ENCODE measurements around the gene HESX1. TPM values are rescaled to one million over a fixed set of nuclear protein-coding genes. Genes with fewer than 3 reads are reported as not detected.
A peak's percentile ranks its signal among the peaks of the same experiment; 100 is the strongest.

Gene HESX1
- total and polyA plus RNA-seq, 9 donors = 0.23 to 1.4 (median 0.88) TPM; not detected in 1

DNA sequence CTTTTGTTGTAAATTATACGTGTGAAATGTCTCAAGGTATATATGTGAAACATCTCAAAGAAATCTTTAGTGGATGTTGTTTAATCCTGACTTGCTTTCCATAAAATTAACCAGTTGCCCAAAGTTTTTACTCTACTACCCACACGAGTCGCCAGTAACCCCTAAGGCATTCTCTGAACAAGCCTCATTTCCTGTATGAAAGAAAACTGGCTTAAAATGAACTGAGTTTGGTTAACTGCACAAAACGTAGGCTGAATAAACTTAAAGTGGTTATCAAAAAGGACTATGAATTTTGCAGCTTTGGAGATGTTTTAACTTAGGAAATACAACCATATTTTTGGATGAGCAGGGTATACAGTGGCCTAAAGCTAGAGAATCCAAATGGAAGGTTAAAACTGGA is 25.1 kb upstream of the HESX1 start:
- Histone ChIP-seq H3K9me3 (no peaks in the 10 kb centered on the region), H3K27me3 (no peaks in the 10 kb centered on the region), H3K27ac (no peak overlapping the region), H3K4me1 (ENCODE audit: insufficient read depth) (peaks cover 2% of the 10 kb centered on the region), H3K36me3 (no peaks in the 10 kb centered on the region), H3K4me3 (no peak overlapping the region)
- intact Hi-C loops (cut with DNase I) = loop anchor here in 2 of 4 donors (5.0 to 10.0 kb wide), 4 partner anchors 58 to 130 kb away; partner anchors contain the start of gene IL17RD (in 2 of the 2)
- TF ChIP-seq CTCF (IDR thresholded peaks at IDR 0.05) = no peak
- TF ChIP-seq EP300 (IDR thresholded peaks at IDR 0.05) = no peak
- no peak for TF ChIP-seq POLR2A (IDR thresholded peaks at IDR 0.05)
- no peak for DNase-seq
- WGBS, 3 donors = 73 to 86% (median 77%) methylated on average over 4 of the region's 4 CpGs

DNA sequence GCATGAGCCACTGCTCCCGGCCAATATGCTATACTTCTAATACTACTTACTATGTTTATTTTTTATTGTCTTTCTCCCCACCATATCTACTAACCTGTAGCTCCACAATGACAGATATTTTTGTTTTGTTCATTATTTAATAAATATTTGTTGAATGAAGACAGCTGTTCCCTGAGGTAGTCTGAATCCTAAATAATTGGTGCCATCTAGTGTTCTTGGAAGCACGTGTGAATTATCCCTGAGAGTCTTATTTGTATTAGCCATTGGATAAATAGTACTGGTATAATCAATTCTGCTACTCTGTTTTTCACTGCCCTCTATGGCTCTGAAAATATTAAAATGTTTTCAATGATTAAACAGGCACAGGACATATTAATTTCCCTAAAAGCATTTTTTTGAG is 22.1 kb upstream of the HESX1 start:
- Histone ChIP-seq H3K27me3 (no peaks in the 10 kb centered on the region), H3K27ac (no peak overlapping the region), H3K36me3 (no peaks in the 10 kb centered on the region), H3K4me1 (ENCODE audit: insufficient read depth) (no peaks in the 10 kb centered on the region), H3K4me3 (no peak overlapping the region), H3K9me3 (no peaks in the 10 kb centered on the region)
- no peak for DNase-seq
- WGBS, 3 donors = 12 to 38% (median 24%) methylated on average over 2 of the region's 2 CpGs
- TF ChIP-seq POLR2A (IDR thresholded peaks at IDR 0.05) (no peak), CTCF (IDR thresholded peaks at IDR 0.05) (peak in 2 of 3 donors; percentile 39 to 49)
- intact Hi-C loops (cut with DNase I) = loop anchor here in 2 of 4 donors (5.0 to 10.0 kb wide), 3 partner anchors 55 to 127 kb away; partner anchors contain the start of gene IL17RD (in 2 of the 2)

DNA sequence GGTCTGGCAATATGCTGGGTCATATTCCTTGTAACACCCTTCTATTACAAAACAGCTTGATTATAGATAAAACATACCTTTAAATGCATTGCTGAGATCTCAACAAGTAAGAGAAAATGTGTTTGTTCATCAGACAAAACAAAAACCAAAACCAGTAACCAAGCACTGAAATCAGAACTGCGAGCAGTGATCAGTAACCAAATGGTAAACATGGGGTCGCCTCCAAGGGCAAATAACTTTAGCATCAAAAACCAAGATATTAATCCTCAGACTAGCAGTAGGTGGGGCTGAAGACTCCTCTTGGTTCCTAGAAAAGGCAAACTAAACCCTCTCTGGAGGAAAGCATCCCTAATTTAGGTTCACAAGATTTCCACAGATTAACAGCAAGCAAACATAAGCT is 6.6 kb upstream of the HESX1 start:
- no peak for DNase-seq
- Histone ChIP-seq H3K4me1 (ENCODE audit: insufficient read depth) (no peaks in the 10 kb centered on the region), H3K27ac (no peak overlapping the region), H3K4me3 (no peak overlapping the region), H3K36me3 (no peaks in the 10 kb centered on the region), H3K27me3 (peaks cover 3% of the 10 kb centered on the region), H3K9me3 (no peaks in the 10 kb centered on the region)
- TF ChIP-seq POLR2A (IDR thresholded peaks at IDR 0.05) = no peak
- TF ChIP-seq CTCF (IDR thresholded peaks at IDR 0.05) = no peak
- TF ChIP-seq EP300 (IDR thresholded peaks at IDR 0.05) = no peak
- intact Hi-C loops (cut with DNase I) = no loop called here
- WGBS, 3 donors = 86 to 89% (median 86%) methylated on average over 2 of the region's 2 CpGs

- Histone ChIP-seq H3K27ac (no peak overlapping the region), H3K4me1 (ENCODE audit: insufficient read depth) (no peaks in the 10 kb centered on the region), H3K27me3 (no peaks in the 10 kb centered on the region), H3K4me3 (no peak overlapping the region), H3K9me3 (no peaks in the 10 kb centered on the region), H3K36me3 (no peaks in the 10 kb centered on the region)
- 86 to 90% (median 88%) methylated on average over 4 of the region's 4 CpGs for WGBS, 3 donors
- intact Hi-C loops (cut with DNase I) = no loop called here
- no peak for DNase-seq
- TF ChIP-seq CTCF (IDR thresholded peaks at IDR 0.05) = no peak
- no peak for TF ChIP-seq EP300 (IDR thresholded peaks at IDR 0.05)
- TF ChIP-seq POLR2A (IDR thresholded peaks at IDR 0.05) = no peak
Measured at GRCh38 chr3:57194641-57195040, 5.1 kb downstream of the HESX1 start.

Measured in ovary (tissue), 9 donors.